HG02852 (cell line): ENCODE measurements around the gene ADAM19.
A peak's percentile ranks its signal among the peaks of the same experiment; 100 is the strongest.

Source experiments
- ATAC-seq: cut with Tn5 transposase; IDR thresholded peaks from one replicate; pipeline ENCODE4 v1.9.1; 2021; ENCODE audit warnings: mild to moderate bottlenecking, moderate library complexity; ENCODE audit not compliant: unreplicated experiment

Gene ADAM19

DNA sequence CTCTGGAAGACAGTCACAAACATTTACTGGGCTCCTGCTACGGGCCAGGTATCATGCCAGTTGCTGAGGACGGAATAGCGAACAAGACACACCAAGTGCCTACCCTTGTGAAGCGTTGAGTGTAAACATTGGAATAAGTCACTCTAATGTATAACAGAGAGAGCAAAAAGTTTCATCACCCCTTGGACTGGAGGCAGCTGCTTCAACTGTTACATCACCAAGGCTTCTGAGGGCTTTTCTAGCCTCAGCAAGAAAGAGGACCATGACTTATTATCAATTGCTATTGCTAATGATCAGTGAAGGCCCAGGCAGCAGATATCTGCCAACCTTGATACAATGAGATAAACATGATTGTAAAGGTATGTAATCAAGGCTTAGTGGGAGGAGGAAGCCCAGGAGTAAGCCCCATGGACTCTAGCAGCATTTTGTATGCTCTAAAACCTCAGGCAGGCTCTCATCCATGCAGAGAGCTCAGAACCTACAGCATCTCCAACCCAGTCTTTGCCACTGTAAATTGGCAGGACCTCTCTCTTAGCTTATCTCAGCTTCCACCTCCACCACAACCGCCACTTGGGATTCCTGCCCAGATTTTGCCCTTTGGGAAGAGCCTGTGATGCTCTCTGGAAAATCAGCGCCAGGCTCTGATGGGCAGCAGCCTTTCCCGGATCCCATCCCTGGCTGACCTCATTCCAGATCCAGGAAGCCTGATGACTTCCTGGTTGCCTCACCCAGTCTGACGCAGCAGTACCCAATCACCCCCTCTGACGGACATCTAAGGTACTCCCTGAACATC lies 54.5 kb downstream of the ADAM19 start:
- ATAC-seq: no peak

DNA sequence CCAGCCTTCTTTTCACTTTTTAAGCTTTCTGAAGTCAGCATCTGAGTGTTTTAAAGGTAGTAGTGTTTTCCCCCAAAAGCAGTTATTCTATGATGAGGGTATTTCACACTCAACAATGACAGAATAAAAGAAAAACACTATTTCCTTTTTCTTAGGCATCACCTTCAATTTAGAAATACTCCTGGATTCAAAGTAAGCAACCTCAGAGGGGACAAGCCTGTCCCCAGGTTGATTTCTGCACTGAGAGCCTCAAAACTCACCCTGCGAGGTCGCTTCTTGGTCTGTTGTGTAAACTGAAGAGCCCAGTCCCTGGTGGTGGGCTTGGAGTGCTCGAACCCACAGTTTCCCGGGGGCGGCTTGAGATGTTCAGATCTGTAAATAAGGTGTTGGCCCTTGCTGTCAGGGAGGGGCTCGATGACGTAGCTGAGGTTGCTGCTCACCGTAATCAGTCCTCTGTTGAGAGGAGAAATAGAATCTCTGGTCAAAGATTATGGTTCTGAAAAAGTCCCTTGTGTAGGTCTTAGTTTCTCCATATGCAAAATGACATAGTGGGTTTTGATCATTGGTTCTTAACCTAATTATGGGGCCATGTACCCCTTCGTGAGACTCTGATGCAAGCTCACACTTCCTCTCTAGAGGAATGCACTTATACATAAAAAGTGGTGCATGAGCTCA lies 55.9 kb downstream of the ADAM19 start:
- ATAC-seq: peak; percentile 61

DNA sequence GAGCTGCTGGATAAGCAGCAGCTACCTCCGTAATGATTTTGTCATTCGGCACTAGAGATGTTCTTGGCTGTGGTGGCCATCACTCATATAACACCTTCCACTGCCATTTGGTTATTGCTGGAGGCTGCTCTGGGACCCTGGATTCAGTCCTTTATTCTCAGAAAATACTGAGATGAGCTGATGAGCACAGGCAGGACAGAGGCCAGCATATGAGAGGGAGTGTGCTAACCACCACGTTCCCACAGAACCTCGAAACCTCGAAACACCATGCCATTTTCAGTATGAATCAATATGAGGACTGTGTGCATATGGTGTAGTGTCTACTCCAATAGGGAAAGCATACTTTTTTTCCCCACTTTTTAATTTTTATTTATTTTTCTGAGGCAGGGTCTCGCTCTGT lies 56.6 kb downstream of the ADAM19 start:
- ATAC-seq: peak; percentile 86

DNA sequence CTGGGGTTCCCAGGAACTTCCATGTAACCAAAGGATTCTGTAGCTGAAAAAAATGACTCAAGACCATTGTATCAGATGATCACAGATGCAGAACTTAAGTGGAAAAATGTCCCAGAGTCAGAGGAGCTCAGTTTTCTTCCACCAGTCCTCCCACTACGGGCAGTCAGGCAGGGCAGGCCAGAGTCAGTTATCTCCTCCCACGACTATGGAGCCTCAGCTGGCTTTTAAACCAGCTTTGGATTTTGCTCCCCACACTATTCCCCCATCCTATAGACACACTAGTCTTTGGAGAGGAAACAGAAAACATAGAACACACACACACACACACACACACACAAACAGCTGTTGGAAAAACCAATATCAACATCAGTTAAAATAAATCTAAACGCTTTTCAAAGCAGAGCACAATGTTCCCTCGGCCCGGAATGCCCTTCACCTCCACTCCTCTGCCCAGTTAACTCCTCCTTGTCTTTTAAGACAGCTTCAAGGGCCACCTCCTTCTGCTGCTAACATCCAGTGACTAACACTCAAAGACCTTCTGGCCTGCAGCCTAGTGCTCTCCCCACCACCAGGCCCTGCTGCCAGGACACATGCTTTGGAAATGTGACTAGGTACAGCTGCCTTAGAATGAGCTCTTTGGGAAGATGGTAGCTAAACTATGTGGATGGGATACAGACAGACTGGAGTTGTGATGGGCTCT lies 58.8 kb downstream of the ADAM19 start:
- ATAC-seq: no peak

DNA sequence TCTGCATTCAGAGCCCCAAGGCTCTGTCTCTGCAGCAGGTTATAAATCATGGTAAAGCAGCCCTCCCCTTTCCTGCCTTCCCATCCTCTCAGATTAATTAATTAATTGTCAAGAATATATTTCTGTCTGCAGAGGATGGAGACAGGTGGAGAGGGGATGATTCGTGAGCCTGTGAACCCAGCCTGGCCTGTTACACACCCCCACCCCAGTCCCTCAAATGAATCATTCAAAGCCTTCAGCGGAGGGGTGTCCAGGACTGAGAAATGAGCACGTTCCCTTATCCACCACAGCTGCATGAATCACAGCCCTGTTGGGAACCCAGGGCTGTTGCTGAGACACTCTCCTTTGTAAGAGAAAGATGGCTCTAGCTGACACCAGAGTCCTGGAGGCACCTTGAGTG lies 59.6 kb downstream of the ADAM19 start:
- ATAC-seq: no peak

DNA sequence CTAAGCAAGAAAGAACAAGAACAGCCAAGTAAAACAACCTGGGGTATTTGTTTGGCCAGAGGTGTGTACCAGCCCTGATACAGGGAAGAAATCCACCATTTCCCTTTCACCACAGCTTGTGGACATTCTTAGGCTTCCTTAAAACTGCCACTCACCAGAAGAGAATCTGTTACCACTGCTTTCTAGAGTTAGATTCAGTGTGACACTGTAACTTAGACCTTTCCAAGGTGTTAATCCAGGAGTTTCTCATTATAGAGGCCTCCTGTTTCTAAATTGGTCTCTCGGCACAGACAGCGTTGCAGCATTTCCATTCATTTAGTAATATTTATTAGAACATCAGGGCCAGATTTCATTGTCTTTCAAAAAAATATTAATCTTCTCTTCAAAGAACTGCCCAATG lies 60.6 kb downstream of the ADAM19 start:
- no peak for ATAC-seq

DNA sequence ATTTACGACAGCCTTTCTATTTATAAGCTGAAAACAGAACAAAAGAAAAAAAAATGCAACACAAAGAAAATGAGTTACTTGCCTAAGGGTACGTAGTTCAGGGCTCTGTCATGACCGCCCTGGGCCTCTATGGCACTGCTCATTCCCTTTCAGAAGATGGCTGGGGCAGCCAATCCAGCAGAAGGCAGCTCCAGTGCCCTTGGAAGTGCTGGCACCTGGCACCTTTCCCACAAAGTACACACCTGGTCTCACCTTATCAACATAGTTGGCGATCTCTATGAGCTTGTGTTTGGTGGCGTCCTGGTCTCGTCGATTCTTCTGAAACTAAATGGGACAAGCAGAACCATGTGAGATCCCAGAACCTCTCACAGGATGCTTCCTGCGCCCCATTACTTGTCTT lies 62.4 kb downstream of the ADAM19 start:
- no peak for ATAC-seq

DNA sequence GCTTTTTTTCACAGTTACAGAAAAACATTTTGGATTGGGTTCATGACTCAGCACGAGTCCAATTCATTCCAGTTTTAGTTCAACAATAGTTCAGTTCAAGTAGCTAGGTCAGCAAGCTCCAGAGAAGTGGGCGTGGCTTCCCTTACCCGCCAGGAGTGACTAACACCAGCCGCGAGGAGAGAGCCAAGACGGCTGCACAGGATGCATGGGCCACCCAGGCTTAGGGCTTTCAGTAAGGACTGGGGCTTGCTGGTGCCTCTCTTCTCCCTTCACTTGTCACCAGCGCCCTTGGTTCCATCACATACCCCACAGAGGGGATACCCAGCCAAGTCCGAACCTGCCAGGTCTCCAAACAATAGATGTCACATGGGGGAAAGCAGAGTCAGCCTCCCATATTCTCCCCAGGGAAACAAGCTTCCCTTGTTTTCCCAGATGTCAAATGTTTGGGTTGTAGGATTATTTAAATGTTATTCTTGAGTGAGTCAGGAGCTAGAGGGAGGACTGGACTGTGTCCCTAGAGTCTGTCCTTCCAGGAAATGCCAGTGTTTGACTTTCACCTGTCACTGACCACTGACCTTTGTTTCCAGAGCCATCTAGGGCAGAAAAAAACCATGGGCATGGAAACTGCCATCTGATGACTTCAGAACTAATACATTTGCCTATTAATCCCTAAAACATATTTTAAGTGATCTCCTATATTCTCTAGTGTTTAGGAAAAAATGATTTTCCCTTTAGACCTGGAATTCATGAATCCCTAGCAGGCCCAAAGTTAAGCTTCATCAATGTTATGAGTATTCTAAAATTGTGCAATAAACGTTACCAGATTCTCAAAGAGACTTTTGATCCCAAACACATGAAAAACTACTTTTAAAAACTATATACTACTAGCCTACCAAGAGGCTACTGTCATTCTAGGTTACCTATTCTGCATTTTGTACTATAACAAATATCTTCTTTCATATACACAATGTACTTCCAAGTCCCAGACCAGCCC lies 63.6 kb downstream of the ADAM19 start:
- no peak for ATAC-seq

DNA sequence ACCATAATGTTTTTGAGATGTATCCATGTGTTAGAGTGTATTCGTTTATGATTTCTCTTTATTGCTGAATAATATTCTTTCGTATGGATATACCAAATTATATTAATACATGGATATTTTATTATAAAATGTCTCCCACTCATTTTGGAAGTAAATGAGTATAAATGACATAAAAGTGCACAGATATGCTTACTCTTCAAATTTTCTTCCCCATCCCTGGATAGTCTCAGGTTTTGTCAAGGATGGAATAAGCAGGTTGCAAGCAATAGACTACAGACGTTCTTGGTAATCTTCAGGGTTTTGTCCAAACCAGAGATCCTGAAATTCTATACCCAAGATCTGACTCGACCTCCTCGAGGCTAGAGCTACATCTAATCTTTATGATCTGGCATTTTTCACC lies 64.9 kb downstream of the ADAM19 start:
- no peak for ATAC-seq

DNA sequence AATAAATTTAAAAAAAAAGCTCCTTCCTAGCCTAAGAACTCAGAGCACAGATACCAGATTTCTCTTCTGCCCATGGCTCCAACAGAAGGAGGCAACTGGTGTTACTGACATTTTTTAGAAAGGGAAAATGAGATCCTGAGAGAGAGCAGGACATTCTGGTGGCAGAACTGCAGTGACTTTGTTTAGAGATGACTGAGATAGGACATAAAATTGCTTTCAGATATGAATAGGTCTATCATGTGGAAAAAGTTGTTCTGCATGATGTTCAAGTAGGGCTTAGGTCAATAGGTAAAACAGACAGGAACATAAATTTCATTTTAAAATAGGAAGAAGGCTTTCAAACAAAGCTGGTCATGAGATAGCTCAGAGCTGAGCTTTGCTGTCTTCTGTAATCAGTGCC lies 66.0 kb downstream of the ADAM19 start:
- ATAC-seq: peak; percentile 62

DNA sequence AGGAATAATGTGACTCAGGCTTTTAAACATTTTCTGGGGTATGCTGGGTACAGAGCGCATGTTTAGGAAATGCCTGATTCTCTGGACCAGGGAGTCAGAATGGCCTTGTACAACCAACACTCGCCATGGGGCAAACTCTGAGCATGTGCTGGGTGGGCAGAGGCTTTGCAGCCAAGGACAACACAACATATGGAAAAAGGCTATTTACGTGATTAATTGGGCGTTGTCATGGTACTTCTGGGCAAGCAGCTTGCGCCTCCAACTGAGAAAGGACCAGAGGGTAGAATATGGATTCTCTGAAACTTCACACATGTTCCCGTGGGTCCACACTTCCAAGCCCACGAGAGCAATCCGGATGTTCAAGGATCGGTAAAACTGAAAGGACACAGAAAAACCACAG lies 66.5 kb downstream of the ADAM19 start:
- no peak for ATAC-seq

DNA sequence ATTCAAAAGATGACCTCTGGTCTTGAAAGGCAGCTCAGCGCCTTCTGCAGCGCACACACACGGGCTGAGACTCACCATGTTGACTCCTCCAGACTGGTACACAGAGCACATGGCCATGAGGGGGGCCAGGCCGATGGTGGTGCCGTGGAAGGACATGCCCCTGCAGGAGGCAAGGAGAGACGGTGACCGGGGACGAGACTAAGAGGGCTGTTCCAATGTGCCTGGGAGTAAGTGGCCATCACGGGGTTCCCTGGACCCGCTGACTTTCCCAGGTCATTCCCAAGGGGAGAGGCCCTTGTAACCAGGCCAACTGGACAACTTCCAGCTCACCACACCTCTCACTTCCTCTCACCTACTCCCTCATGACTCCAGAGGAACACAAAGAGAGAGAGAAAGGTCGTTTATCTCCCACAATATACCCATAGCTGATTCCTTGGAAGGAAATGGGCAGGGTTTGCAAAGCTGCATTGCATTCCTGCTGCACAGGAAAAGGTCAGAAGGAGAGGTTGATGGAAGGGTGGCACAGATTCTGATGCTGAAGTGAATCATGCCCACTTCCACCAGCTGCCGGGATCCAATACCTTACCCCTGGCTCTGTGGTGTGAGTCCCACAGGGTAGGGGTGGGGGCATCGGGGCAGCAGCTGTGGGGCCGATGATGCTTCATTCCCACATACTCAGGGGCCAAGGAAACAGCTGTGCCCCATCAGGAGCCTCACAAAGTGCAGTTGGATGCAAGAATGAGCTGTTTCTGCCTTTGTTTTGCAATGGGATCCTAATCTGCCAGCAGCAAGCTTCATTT lies 68.4 kb downstream of the ADAM19 start:
- ATAC-seq: no peak

DNA sequence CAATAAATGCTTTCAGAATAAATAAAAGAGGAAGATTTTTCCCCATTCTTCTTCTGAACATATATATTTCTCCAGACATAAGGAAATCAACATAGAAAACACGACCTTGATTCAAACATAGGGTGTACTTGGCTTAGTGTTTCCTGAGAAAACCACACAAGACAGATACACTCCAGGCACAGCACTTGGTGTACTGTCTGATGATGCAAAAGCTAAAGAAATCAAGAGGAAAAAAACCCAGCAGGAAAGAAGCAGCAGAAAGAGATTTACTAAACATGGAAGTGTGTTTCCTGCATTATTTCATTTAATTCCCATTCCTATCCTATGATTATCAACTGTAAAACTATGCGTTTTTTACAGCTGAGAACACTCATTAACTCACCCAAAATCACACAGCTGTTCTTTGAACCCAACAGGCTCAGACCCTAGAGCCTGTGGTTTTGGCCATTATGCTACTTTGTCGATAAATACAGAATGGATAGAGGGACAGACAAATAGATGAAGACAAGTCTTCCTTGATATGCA lies 69.4 kb downstream of the ADAM19 start:
- no peak for ATAC-seq

DNA sequence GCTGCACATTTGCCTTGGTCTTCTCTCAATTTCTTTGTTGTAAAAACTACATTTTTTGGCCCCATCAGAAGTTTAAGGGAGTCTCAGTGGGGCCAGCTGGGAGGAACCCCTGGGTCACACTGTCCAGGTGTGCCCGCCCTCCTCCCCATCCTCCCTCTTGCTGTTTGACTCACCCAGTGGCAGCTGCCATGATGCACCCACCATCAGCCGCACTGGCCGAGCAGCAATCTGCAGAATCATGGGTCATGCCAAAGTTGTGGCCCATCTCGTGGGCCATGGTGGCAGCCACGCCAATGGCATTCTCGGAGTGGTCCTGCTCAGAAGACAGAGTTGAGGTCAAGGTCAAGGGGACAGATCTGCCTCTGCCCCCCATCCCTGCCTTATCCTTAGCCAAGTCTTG lies 70.1 kb downstream of the ADAM19 start:
- no peak for ATAC-seq

DNA sequence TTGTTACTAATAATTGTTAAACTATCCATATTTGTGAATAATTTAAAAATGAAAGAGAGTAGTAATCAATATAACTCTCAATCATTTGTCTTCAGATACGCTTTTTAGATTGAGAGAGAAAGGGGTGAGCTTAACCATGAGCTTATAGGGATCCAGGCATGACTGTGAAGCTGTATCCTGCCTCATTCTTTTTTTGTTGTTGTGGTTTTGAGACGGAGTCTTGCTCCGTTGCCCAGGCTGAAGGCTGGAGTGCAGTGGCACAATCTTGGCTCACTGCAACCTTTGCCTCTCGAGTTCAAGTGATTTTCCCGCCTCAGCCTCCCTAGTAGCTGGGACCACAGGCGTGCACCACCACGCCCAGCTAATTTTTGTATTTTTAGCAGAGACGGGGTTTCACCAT lies 71.5 kb downstream of the ADAM19 start:
- ATAC-seq: no peak

DNA sequence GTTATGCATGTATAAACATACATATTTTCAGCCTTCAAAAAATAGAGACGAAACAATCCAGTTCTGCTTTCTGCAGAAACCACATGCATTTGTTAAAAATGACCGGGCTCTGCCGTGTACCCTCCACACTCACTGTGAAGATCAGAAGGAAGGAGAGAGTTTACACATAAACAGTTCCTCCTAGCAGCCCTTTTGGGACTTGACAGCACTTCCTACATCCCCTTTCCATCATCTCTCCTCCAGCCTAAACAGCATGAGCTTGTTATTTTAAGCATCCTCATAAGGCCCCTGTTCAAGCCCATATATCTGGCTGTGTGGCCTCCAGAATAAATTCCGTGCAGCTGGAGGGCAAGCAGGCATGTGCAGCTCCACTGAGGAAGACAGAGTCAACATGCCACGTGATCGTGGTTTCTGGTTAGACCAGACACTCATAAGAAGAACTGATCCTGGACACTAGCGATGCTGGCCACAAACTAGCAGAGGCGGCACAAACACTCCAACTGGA lies 73.4 kb downstream of the ADAM19 start:
- ATAC-seq: peak; percentile 80

DNA sequence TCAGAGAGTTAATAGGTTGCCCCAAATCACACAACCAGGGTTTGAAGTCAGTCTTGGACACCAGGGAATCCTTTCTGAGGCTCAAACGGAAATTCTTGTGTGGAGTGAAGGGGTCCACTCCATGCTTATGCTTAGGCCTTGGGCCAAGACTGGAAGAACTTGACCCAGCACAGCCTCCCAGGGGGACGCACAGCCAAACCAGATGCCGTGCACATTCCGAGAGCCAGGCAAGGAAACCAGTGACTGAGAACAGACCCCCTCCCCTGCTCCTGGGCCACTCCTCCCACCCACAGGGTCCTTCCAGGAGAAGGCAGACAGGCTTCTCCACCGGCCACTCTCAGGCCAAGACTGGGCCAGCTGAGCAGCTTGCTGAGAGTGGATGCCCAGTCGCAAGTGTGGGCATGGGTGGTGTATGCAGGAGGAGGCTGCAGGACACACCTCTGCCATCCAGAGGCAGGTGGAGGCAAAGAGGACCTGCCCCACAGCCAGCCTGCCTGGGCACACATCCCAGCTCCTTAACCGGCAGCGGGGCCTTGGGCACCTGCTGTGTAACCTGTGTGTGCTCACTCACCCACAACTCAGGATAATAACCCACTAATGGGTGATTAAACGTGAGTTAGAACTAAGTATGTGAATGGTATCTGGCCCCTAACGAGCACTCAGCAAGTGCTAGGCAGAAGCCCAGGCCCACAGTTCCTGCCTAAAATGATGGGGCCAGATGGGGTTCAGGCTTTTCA lies 77.5 kb downstream of the ADAM19 start:
- ATAC-seq: no peak

DNA sequence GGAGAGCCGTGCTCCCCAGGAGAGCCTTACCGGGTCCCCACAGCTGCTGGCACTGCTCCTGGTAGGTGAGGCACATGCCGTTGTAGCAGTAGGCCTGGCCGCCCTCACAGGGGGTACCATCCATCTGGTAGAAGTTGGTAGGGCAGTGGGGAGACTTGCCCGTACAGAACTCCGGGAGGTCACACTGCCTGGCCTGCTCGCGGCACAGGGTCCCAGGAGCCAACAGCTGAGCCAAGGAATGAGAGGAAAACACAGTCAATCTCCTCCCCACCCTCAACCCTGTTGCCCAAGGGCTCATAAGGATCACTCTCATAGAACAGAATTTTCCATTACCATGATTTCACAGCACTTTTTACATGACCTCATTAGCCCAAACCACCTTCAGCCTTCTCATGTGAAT lies 78.7 kb downstream of the ADAM19 start:
- no peak for ATAC-seq
